ENCODE data around the gene ADCY9.

DNA sequence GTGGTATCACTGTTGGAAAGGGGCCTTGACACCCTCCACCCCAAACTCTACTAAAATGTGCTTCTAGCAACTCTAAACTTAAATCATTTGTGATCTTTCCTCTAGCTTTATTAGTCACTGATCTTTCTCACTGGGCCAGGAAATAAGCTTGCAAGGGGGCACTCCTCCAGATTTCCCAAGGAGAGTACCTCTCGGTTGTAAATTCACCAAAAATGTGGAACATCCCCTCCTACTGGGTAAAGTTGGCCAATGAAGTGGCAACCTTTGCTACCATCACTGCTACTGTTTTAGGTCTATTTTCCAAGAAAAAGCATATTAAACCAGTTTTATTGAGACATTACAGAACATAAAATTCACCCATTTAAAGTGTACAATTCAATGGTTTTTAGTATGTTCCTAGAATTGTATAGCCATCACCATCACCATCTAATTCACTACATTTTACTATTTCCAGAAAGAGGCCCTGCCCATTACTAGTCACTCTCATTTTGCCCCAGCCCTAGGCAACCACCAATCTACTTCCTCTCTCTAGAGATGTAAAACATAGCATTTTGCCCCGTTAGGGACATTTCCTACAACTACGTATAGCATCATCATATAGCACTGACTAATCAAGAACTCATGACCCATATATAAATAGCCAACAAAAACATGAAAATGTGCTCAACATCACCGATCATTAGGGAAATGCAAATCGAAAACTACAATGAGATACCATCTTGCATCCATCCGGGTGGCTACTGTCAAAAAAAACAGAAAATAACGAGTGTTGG is 44.6 kb upstream of the ADCY9 start:
- TF ChIP-seq CTCF (IDR thresholded peaks at IDR 0.05; ENCODE audit: low read depth, low read length) (no peak), POLR2A (IDR thresholded peaks at IDR 0.05; ENCODE audit: extremely low read depth, insufficient read length) (no peak), MYC (IDR thresholded peaks at IDR 0.05; ENCODE audit: low read depth, low read length) (no peak)
